SK-N-SH (cell line): ENCODE data around the gene GLI2.
A peak's percentile ranks its signal among the peaks of the same experiment; 100 is the strongest.

ENCODE experiments used
- CTCF ChIP-seq: fragments of 200-600 bp; sonication (generic); IDR thresholded peaks from 2 replicates; pipeline ENCODE4 v1.6.1; 2017; ENCODE audit warnings: antibody characterized with exemption, mild to moderate bottlenecking, moderate library complexity
- ELF1 ChIP-seq: IDR thresholded peaks from 2 replicates; pipeline ENCODE4 v1.4.0; 2012
- EZH2phosphoT487 ChIP-seq: fragments of 200-600 bp; sonication (generic); IDR thresholded peaks from 2 replicates; pipeline ENCODE4 v1.6.1; 2017; ENCODE audit warnings: low read depth, mixed run types, mild to moderate bottlenecking, antibody characterized with exemption, moderate library complexity, borderline replicate concordance
- FOXM1 ChIP-seq: IDR thresholded peaks from 2 replicates; pipeline ENCODE4 v1.4.0; 2012; ENCODE audit warnings: low read depth, mild to moderate bottlenecking
- GABPA ChIP-seq: IDR thresholded peaks from 2 replicates; pipeline ENCODE4 v1.4.0; 2012; ENCODE audit warnings: low read depth, mild to moderate bottlenecking
- MAX ChIP-seq: IDR thresholded peaks from 2 replicates; pipeline ENCODE4 v1.4.0; 2012; ENCODE audit warnings: low read depth
- PBX3 ChIP-seq: IDR thresholded peaks from 2 replicates; pipeline ENCODE4; 2012
- POLR2AphosphoS5 ChIP-seq: IDR thresholded peaks from 2 replicates; pipeline ENCODE4 v1.6.1; 2012; ENCODE audit warnings: low read depth, low read length
- RAD21 ChIP-seq: IDR thresholded peaks from 2 replicates; pipeline ENCODE4 v1.6.1; 2012; ENCODE audit warnings: mild to moderate bottlenecking, low read length
- TCF12 ChIP-seq: IDR thresholded peaks from 2 replicates; pipeline ENCODE4 v1.4.0; 2012

GRCh38 chr2:120736624-120737339, 1.1 kb downstream of the GLI2 start:
- TF ChIP-seq CTCF (no peak), PBX3 (peak; percentile 50; the same call in 1 of the 2 replicates), GABPA (no peak), MAX (no peak; the same call in 1 of the 2 replicates), EZH2phosphoT487 (no peak), POLR2AphosphoS5 (peak; percentile 23; the same call in 1 of the 2 replicates), RAD21 (no peak), FOXM1 (no peak), TCF12 (0 out of 2 replicates have a peak, but pooled peaks have one; percentile 14), ELF1 (no peak)
